ENCODE data around the gene NDUFAF7.
"Not testable (repeated sequence)": the region's sequence is repeated elsewhere in the genome, so short reads cannot be mapped to it uniquely, and the experiment has no call there.

Gene NDUFAF7

DNA sequence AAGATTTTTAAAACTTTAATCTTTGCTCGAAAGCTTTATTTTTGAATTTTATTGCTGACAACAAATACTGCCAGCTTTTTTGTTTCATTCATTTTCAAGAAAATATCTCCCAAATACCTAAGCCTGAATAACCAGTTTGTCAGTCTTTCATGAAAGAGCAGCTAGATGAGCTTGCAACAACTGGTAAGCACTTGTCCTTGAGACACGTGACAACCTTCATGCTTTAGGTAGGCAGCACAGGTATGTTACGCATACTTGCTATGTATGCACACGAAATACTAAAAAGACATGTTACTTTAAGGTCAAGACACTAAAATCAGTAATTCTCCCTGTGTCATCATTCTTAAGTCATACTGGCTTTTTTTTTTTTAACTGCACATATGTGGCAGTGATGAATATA lies 12.4 kb upstream of the NDUFAF7 start:
- DNase-seq = no peak

- no peak for DNase-seq
Measured at GRCh38 chr2:37223131-37223530, 8.3 kb upstream of the NDUFAF7 start.

GRCh38 chr2:37224063-37224462 lies 7.4 kb upstream of the NDUFAF7 start:
- DNase-seq = no peak

GRCh38 chr2:37225129-37225528 lies 6.3 kb upstream of the NDUFAF7 start:
- DNase-seq = not testable (repeated sequence)

DNA sequence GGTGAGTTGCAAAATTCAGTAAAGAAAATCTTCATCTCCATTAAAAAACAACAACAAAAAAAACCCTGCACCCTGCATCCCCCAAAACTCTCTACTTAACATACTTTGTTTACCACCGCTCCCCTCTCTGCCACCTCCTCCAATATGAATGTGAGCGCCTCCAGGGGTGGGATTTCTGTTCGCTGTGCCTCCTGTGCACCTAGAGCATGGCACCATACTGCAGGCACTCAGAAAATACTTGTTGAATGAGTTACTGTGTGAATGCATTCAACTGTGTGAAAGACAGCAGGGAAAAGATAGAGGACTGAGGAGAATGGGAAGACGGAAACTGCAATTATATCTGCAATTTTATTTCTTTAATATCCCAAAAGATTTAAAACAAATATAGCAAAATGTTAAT lies 4.6 kb upstream of the NDUFAF7 start:
- no peak for DNase-seq

GRCh38 chr2:37228788-37229187 lies 2.7 kb upstream of the NDUFAF7 start:
- DNase-seq = no peak

- DNase-seq = no peak
Measured at GRCh38 chr2:37230581-37230980, 877 bp upstream of the NDUFAF7 start.

GRCh38 chr2:37232131-37232933 lies 874 bp downstream of the NDUFAF7 start:
- no peak for DNase-seq

- DNase-seq = no peak
Measured at GRCh38 chr2:37243435-37243834, 12.0 kb downstream of the NDUFAF7 start.

- no peak for DNase-seq
Measured at GRCh38 chr2:37244017-37244416, 12.6 kb downstream of the NDUFAF7 start.

DNA sequence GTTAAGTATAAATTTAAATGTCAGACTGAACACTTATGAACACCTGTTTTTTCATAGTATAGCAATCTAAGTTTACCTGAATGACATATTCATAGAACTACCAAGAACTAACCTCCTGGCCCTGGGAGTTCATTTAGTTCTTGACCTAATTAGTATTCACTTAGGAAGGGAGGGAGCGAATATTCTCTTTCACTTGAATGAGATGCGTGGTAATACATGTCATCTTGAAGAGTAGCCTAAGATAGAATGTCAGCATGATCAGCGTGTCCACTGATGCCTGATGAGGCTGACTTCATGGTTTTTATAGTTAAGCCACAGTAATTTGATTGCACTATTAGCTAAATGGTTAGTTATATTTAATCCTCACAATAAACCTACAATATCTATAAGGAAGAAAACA lies 13.3 kb downstream of the NDUFAF7 start:
- no peak for DNase-seq

DNA sequence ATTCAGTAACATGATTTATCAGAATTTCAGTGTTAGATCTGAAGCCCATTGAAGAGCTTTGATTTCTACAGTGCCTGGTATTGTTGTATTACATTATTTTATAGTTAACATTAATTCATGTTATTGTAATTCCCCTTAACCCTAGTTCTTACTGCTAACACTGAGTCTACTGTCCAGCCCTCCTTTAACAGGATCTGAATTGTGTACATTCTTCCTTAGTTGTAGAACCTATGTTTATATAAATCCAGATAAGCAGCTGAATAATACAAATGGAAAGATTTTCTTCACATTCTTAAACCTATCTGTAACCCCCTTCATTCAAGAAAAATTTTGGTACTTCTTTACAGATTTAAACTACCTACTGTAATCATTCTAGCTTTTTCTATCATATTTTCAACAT lies 14.7 kb downstream of the NDUFAF7 start:
- no peak for DNase-seq

- no peak for DNase-seq
Measured at GRCh38 chr2:37250869-37251740, 19.6 kb downstream of the NDUFAF7 start.

- no peak for DNase-seq
Measured at GRCh38 chr2:37262522-37262921, 31.1 kb downstream of the NDUFAF7 start.

GRCh38 chr2:37263839-37264238 lies 32.4 kb downstream of the NDUFAF7 start:
- no peak for DNase-seq

DNA sequence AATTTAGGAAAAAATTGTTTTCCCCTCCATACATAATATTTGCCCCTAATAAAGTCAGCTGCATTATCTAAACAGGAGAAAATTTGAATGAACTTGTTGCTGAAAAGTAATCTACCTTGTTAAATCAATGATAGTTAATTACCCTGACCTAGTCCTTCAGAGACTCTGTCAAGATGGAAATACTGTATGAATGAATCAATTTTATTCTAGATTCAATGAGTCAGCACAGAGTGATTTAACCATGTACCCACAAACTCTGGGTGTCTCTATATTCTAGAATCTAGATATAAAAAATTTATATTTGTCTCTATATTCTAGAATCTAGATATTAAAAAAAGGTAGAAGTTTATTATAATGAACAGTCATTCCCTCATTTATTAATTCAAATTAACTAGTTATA lies 36.2 kb downstream of the NDUFAF7 start:
- DNase-seq = no peak

DNA sequence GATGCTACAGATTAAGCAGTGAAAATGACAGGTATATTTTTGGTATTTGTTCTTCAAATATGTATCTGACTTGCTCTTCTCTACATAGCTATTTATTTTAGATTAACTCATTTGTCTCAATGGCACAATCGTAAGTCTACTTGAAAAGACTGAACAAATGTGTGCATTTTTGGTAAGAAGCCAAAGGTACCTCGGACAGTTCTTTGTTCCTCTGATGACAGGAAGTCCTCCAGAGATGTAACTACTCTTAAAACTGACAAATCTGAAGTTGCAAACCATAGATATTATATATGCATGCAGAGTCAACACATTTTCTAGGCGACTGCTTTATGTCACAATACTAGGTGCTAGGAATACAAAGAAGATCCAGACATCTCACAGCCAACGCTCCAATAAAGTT lies 36.7 kb downstream of the NDUFAF7 start:
- no peak for DNase-seq

- DNase-seq = no peak
Measured at GRCh38 chr2:37271376-37272067, 40.1 kb downstream of the NDUFAF7 start.

GRCh38 chr2:37274359-37274965 lies 43.0 kb downstream of the NDUFAF7 start:
- DNase-seq = no peak

DNA sequence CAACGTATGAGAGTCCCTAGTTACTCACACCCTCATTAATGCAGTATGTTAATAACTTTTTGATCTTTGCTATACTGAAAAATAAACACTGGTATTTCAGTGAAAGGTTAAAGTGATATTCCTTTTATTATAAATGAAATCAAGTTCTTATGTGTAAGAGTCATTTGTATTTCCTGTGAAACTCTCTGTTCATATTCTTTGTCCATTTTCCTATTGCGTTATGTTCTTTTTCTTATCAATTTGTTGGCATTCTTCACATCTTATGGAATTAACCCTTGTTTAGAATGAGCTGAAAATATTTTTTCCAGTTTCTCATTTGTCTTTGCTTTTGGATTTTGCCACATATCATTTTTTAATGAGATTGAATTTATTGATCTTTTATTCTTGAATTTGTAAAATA lies 44.8 kb downstream of the NDUFAF7 start:
- no peak for DNase-seq

- DNase-seq = no peak
Measured at GRCh38 chr2:37281916-37282315, 50.5 kb downstream of the NDUFAF7 start.

- DNase-seq = no peak
Measured at GRCh38 chr2:37282746-37283145, 51.3 kb downstream of the NDUFAF7 start.

DNA sequence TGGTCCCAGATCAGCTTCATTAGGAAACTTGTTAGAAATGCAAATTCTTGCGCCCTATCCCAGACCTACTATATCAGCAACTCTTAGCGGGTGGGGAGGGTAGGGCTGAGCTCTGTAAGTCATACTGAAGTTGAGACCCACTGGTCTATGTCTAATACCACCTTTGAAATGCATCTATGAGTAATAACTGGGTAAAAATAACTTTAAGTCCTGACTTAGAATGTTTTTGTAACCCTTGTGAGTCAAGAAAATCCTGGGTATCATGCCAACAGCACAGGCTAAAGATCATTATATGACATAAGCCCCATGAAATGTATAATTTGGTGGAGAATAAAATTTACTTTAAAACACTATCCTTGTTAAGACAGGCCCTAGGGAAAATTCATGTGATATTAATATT lies 51.7 kb downstream of the NDUFAF7 start:
- DNase-seq = no peak
